Astrocyte (in vitro differentiated cells and primary cell): ENCODE measurements around the gene RAB30. TPM values are rescaled to one million over a fixed set of nuclear protein-coding genes. Genes with fewer than 3 reads are reported as not detected.

Experiments used
- DNase-seq: peaks from one replicate; pipeline ENCODE4 v3.0.0-alpha.2; 2010; ENCODE audit warnings: low read depth
- FAIRE-seq: peaks from 2 replicates; lab custom pipeline; 2011; peaks lifted over from hg19 to GRCh38; lab: Jason Lieb, UNC
- H2AFZ ChIP-seq: 2 replicates; pipeline ENCODE4 v1.6.0; 2012; ENCODE audit warnings: low read depth, low read length, inconsistent platforms
- H3K27ac ChIP-seq: 2 replicates; pipeline ENCODE4 v1.5.1; 2011; ENCODE audit warnings: low read depth, low read length, inconsistent platforms
- H3K27me3 ChIP-seq: 2 replicates; pipeline ENCODE4 v1.6.0; 2011; ENCODE audit warnings: low read length, inconsistent platforms; ENCODE audit not compliant: insufficient read depth
- H3K36me3 ChIP-seq: 2 replicates; pipeline ENCODE4 v1.5.1; 2011; ENCODE audit warnings: low read length, inconsistent platforms; ENCODE audit not compliant: insufficient read depth
- H3K4me1 ChIP-seq: 2 replicates; pipeline ENCODE4 v1.5.1; 2011; ENCODE audit warnings: low read length, inconsistent platforms; ENCODE audit not compliant: insufficient read depth
- H3K4me2 ChIP-seq: 2 replicates; pipeline ENCODE4 v1.6.0; 2012; ENCODE audit warnings: low read length, inconsistent platforms
- H3K4me3 ChIP-seq: 2 replicates; pipeline ENCODE4 v1.5.1; 2011; ENCODE audit warnings: low read depth, mild to moderate bottlenecking, low read length, inconsistent platforms; ENCODE audit not compliant: insufficient read depth
- H3K79me2 ChIP-seq: 2 replicates; pipeline ENCODE4 v1.6.0; 2012; ENCODE audit warnings: mild to moderate bottlenecking, low read length, inconsistent platforms; ENCODE audit not compliant: insufficient read depth
- H3K9ac ChIP-seq: 2 replicates; pipeline ENCODE4 v1.6.0; 2012; ENCODE audit warnings: mild to moderate bottlenecking, low read length, inconsistent platforms
- H3K9me3 ChIP-seq: 2 replicates; pipeline ENCODE4 v1.5.1; 2012; ENCODE audit warnings: low read depth, mild to moderate bottlenecking, low read length, inconsistent platforms; ENCODE audit not compliant: insufficient read depth
- H4K20me1 ChIP-seq: 2 replicates; pipeline ENCODE4 v1.6.0; 2012; ENCODE audit warnings: low read length, inconsistent platforms; ENCODE audit not compliant: insufficient read depth
- H3K27ac Mint-ChIP-seq: one replicate; pipeline ENCODE4 v1.8.0; 2021; ENCODE audit warnings: mild to moderate bottlenecking, mixed read lengths; ENCODE audit not compliant: unreplicated experiment
- H3K27me3 Mint-ChIP-seq: one replicate; pipeline ENCODE4 v1.8.0; 2021; ENCODE audit warnings: low read depth, mixed read lengths; ENCODE audit not compliant: unreplicated experiment
- H3K36me3 Mint-ChIP-seq: one replicate; pipeline ENCODE4 v1.8.0; 2021; ENCODE audit warnings: low read depth, mixed read lengths; ENCODE audit not compliant: unreplicated experiment
- H3K4me1 Mint-ChIP-seq: one replicate; pipeline ENCODE4 v1.8.0; 2021; ENCODE audit warnings: low read depth, mixed read lengths; ENCODE audit not compliant: unreplicated experiment
- H3K4me3 Mint-ChIP-seq: one replicate; pipeline ENCODE4 v1.8.0; 2021; ENCODE audit warnings: mild to moderate bottlenecking, moderate library complexity, mixed read lengths; ENCODE audit not compliant: unreplicated experiment
- H3K9me3 Mint-ChIP-seq: one replicate; pipeline ENCODE4 v1.8.0; 2021; ENCODE audit warnings: mild to moderate bottlenecking, mixed read lengths; ENCODE audit not compliant: unreplicated experiment
- CTCF ChIP-seq: IDR thresholded peaks from 2 replicates; pipeline ENCODE4 v1.5.1; 2011; ENCODE audit warnings: low read depth, mild to moderate bottlenecking, inconsistent platforms, low read length, moderate library complexity; ENCODE audit not compliant: insufficient read depth
- EZH2 ChIP-seq: IDR thresholded peaks from 2 replicates; pipeline ENCODE4 v1.6.1; 2012; ENCODE audit warnings: mild to moderate bottlenecking, low read length, inconsistent platforms; ENCODE audit not compliant: insufficient read depth
- total RNA-seq: library from RNA; stranded (reverse); gene quantifications from 2 replicates; pipeline ENCODE4 v1.2.1, GENCODE V29; 2021

The RAB30 gene
- total RNA-seq, 1 donor from 2014 or later = 40.0 TPM

GRCh38 chr11:82929121-82929520 lies 142.6 kb downstream of the RAB30 start:
- no peaks in the 10 kb centered on the region for H3K9me3 Mint-ChIP-seq
- Histone ChIP-seq H2AFZ (no peak overlapping the region), H3K27me3 (no peaks in the 10 kb centered on the region), H3K9me3 (no peaks in the 10 kb centered on the region), H3K4me1 (no peaks in the 10 kb centered on the region), H3K9ac (no peak overlapping the region), H3K27ac (no peak overlapping the region), H4K20me1 (no peaks in the 10 kb centered on the region), H3K79me2 (no peaks in the 10 kb centered on the region), H3K36me3 (no peaks in the 10 kb centered on the region), H3K4me3 (no peak overlapping the region), H3K4me2 (no peak overlapping the region)
- H3K4me3 Mint-ChIP-seq = no peak overlapping the region
- no peaks in the 10 kb centered on the region for H3K4me1 Mint-ChIP-seq
- H3K36me3 Mint-ChIP-seq = peaks cover under 1% of the 10 kb centered on the region
- DNase-seq = no peak
- H3K27me3 Mint-ChIP-seq = no peaks in the 10 kb centered on the region
- no peak overlapping the region for H3K27ac Mint-ChIP-seq
- FAIRE-seq = no peak
- no peak for TF ChIP-seq CTCF
- TF ChIP-seq EZH2 = no peak

- H3K4me3 Mint-ChIP-seq = no peak overlapping the region
- H3K36me3 Mint-ChIP-seq = no peaks in the 10 kb centered on the region
- DNase-seq (peak; percentile 25), FAIRE-seq (peak; percentile 55)
- H3K4me1 Mint-ChIP-seq = peaks cover 9% of the 10 kb centered on the region
- TF ChIP-seq CTCF = peak; percentile 84
- no peak for TF ChIP-seq EZH2
- Histone ChIP-seq H3K4me1 (no peaks in the 10 kb centered on the region), H3K79me2 (no peaks in the 10 kb centered on the region), H3K4me3 (no peak overlapping the region), H3K9me3 (no peaks in the 10 kb centered on the region), H4K20me1 (no peaks in the 10 kb centered on the region), H3K36me3 (no peaks in the 10 kb centered on the region), H3K27me3 (no peaks in the 10 kb centered on the region), H3K27ac (no peak overlapping the region), H3K4me2 (no peak overlapping the region), H2AFZ (no peak overlapping the region), H3K9ac (no peak overlapping the region)
- H3K27me3 Mint-ChIP-seq = no peaks in the 10 kb centered on the region
- no peak overlapping the region for H3K27ac Mint-ChIP-seq
- no peaks in the 10 kb centered on the region for H3K9me3 Mint-ChIP-seq
Observed at GRCh38 chr11:82927264-82927880, 144.3 kb downstream of the RAB30 start.

GRCh38 chr11:82924522-82925224 lies 147.0 kb downstream of the RAB30 start:
- H2AFZ ChIP-seq = no peak overlapping the region
- H3K9ac ChIP-seq = no peak overlapping the region
- no peaks in the 10 kb centered on the region for H3K9me3 Mint-ChIP-seq
- no peaks in the 10 kb centered on the region for H3K4me1 ChIP-seq
- H3K27me3 ChIP-seq = no peaks in the 10 kb centered on the region
- no peaks in the 10 kb centered on the region for H3K27me3 Mint-ChIP-seq
- H3K27ac Mint-ChIP-seq = no peak overlapping the region
- H3K4me1 Mint-ChIP-seq = peaks cover 9% of the 10 kb centered on the region
- no peak overlapping the region for H3K4me3 Mint-ChIP-seq
- TF ChIP-seq CTCF (no peak), EZH2 (no peak)
- H4K20me1 ChIP-seq = no peaks in the 10 kb centered on the region
- H3K79me2 ChIP-seq = no peaks in the 10 kb centered on the region
- DNase-seq (no peak), FAIRE-seq (no peak)
- H3K36me3 Mint-ChIP-seq = no peaks in the 10 kb centered on the region
- H3K27ac ChIP-seq = no peak overlapping the region
- no peaks in the 10 kb centered on the region for H3K9me3 ChIP-seq
- no peak overlapping the region for H3K4me2 ChIP-seq
- H3K4me3 ChIP-seq = no peak overlapping the region
- H3K36me3 ChIP-seq = no peaks in the 10 kb centered on the region
